ENCODE measurements around the gene DIP2B.

DIP2B gene

GRCh38 chr12:50637870-50638481, 133.2 kb downstream of the DIP2B start:
- peak; percentile 37 for TF ChIP-seq CTCF (IDR thresholded peaks at IDR 0.05; ENCODE audit: control insufficient read depth, insufficient read depth, low read depth, low read length, missing control alignments)
- H3K4me3 ChIP-seq (ENCODE audit: control insufficient read depth, low read depth, low read length): no peak overlapping the region
- DNase-seq (ENCODE audit: low read depth): no peak

- TF ChIP-seq CTCF (IDR thresholded peaks at IDR 0.05; ENCODE audit: control insufficient read depth, insufficient read depth, low read depth, low read length, missing control alignments): no peak
- DNase-seq (ENCODE audit: low read depth): no peak
- no peak overlapping the region for H3K4me3 ChIP-seq (ENCODE audit: control insufficient read depth, low read depth, low read length)
Observed at GRCh38 chr12:50638482-50638880, 133.7 kb downstream of the DIP2B start.

GRCh38 chr12:50639721-50640120, 134.9 kb downstream of the DIP2B start:
- TF ChIP-seq CTCF (IDR thresholded peaks at IDR 0.05; ENCODE audit: control insufficient read depth, insufficient read depth, low read depth, low read length, missing control alignments): no peak
- H3K4me3 ChIP-seq (ENCODE audit: control insufficient read depth, low read depth, low read length): no peak overlapping the region
- no peak for DNase-seq (ENCODE audit: low read depth)

- DNase-seq (ENCODE audit: low read depth): no peak
- TF ChIP-seq CTCF (IDR thresholded peaks at IDR 0.05; ENCODE audit: control insufficient read depth, insufficient read depth, low read depth, low read length, missing control alignments): no peak
- no peak overlapping the region for H3K4me3 ChIP-seq (ENCODE audit: control insufficient read depth, low read depth, low read length)
Observed at GRCh38 chr12:50640321-50640939, 135.6 kb downstream of the DIP2B start.

GRCh38 chr12:50641566-50641965, 136.8 kb downstream of the DIP2B start:
- no peak for TF ChIP-seq CTCF (IDR thresholded peaks at IDR 0.05; ENCODE audit: control insufficient read depth, insufficient read depth, low read depth, low read length, missing control alignments)
- no peak for DNase-seq (ENCODE audit: low read depth)
- H3K4me3 ChIP-seq (ENCODE audit: control insufficient read depth, low read depth, low read length): no peak overlapping the region

- DNase-seq (ENCODE audit: low read depth): no peak
- no peak for TF ChIP-seq CTCF (IDR thresholded peaks at IDR 0.05; ENCODE audit: control insufficient read depth, insufficient read depth, low read depth, low read length, missing control alignments)
- no peak overlapping the region for H3K4me3 ChIP-seq (ENCODE audit: control insufficient read depth, low read depth, low read length)
Observed at GRCh38 chr12:50642035-50642451, 137.3 kb downstream of the DIP2B start.

All from AG09309 (cell line).